ELR (cell line): ENCODE results near the gene DENND5A.

Source experiments
- DNase-seq: peaks from one replicate; pipeline ENCODE4 v3.0.0-alpha.2; 2015; ENCODE audit warnings: low read depth

DENND5A gene

GRCh38 chr11:9096427-9096826, 168.7 kb downstream of the DENND5A start:
- no peak for DNase-seq

GRCh38 chr11:9095421-9095820, 169.7 kb downstream of the DENND5A start:
- no peak for DNase-seq

- DNase-seq = no peak
These were observed 170.7 kb downstream of the DENND5A start for GRCh38 chr11:9094420-9094819.

- DNase-seq = peak; percentile 27
These were observed 172.0 kb downstream of the DENND5A start for GRCh38 chr11:9092853-9093778.

- DNase-seq = no peak
These were observed 173.1 kb downstream of the DENND5A start for GRCh38 chr11:9092072-9092471.

GRCh38 chr11:9091044-9091922, 173.9 kb downstream of the DENND5A start, which contains the start of gene SCUBE2:
Gene SCUBE2 (minus strand): TSS chr11:9091599. CDS start chr11:9091528, 71 bp downstream.
- peak; percentile 25 for DNase-seq

- no peak for DNase-seq
These were observed 174.6 kb downstream of the DENND5A start for GRCh38 chr11:9090488-9091043.

GRCh38 chr11:9089636-9090035, 175.5 kb downstream of the DENND5A start:
- DNase-seq = no peak

GRCh38 chr11:9089061-9089460, 176.1 kb downstream of the DENND5A start:
- no peak for DNase-seq
